ENCODE results near the gene CDK14. TPM values are rescaled to one million over a fixed set of nuclear protein-coding genes. Genes with fewer than 3 reads are reported as not detected.

Gene CDK14
- total and polyA plus RNA-seq, 8 donors: 0.58 to 43.9 (median 12.2) TPM

GRCh38 chr7:90570373-90570959 lies 25.7 kb upstream of the CDK14 start:
- no peaks in the 10 kb centered on the region for H3K36me3 ChIP-seq
- intact Hi-C loops (cut with DNase I; ENCODE audit: low total_unique reads): no loop called here
- TF ChIP-seq POLR2A (IDR thresholded peaks at IDR 0.05) (no peak), CTCF (IDR thresholded peaks at IDR 0.05) (no peak), POLR2AphosphoS5 (IDR thresholded peaks at IDR 0.05) (no peak), EP300 (IDR thresholded peaks at IDR 0.05) (no peak)

DNA sequence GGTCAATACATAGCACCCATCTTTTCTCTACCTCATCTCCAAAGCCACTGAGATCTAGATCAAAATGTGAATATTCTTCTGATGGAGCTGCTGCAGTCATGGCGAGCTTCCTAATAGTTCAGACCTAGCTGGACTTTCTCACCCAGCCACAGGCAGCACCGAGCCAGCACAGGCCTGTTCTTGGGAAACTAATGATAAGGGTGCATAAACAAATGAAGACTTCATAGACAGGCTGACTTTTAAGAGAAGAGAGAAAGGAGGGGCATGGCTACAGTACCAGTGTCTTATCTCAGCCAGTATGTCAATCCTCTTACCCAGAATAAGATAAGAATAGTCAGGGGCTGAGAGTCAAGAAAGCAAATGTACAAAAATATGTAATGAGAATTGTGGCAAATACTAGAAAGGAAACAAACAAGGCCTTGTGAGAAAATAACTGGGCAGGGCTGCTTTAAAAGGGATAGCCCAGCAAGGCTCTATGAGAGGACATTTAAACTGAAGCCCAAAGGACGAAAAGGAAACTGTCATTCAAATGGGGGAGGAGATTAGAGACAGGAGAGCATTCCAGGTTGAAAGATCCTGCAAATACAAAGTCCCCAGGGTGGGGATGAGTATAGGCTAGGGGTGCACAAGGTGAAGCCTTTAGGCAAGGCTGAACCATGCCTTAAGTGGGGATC lies 21.8 kb upstream of the CDK14 start:
- no peaks in the 10 kb centered on the region for H3K27me3 ChIP-seq
- no peak overlapping the region for H3K27ac ChIP-seq
- H3K9me3 ChIP-seq: no peaks in the 10 kb centered on the region
- DNase-seq: peak in 1 of 2 donors; percentile 43
- H3K36me3 ChIP-seq: no peaks in the 10 kb centered on the region
- H3K4me3 ChIP-seq: no peak overlapping the region
- peaks cover 0 to 6% (median 0%) of the 10 kb centered on the region in 4 donors for H3K4me1 ChIP-seq
- TF ChIP-seq CTCF (IDR thresholded peaks at IDR 0.05) (no peak), POLR2AphosphoS5 (IDR thresholded peaks at IDR 0.05) (no peak), EP300 (IDR thresholded peaks at IDR 0.05) (no peak), POLR2A (IDR thresholded peaks at IDR 0.05) (no peak)
- intact Hi-C loops (cut with DNase I; ENCODE audit: low total_unique reads): no loop called here
- WGBS, 5 donors: 24 to 48% (median 27%) methylated on average over 3 of the region's 3 CpGs

More at GRCh38 chr7:90570373-90570959, 25.7 kb upstream of the CDK14 start:
- H3K9me3 ChIP-seq: no peaks in the 10 kb centered on the region
- WGBS, 5 donors: 63 to 81% (median 71%) methylated on average over 1 of the region's 1 CpG
- DNase-seq: no peak
- peaks cover 0 to 6% (median 0%) of the 10 kb centered on the region in 4 donors for H3K4me1 ChIP-seq
- H3K27ac ChIP-seq: no peak overlapping the region
- no peak overlapping the region for H3K4me3 ChIP-seq
- no peaks in the 10 kb centered on the region for H3K27me3 ChIP-seq

- TF ChIP-seq EP300 (IDR thresholded peaks at IDR 0.05) (no peak), POLR2AphosphoS5 (IDR thresholded peaks at IDR 0.05) (no peak), CTCF (IDR thresholded peaks at IDR 0.05) (no peak), POLR2A (IDR thresholded peaks at IDR 0.05) (no peak)
- DNase-seq: no peak
- intact Hi-C loops (cut with DNase I; ENCODE audit: low total_unique reads): no loop called here
Observed at GRCh38 chr7:90574820-90575187, 21.3 kb upstream of the CDK14 start.

GRCh38 chr7:90579181-90579688 lies 16.9 kb upstream of the CDK14 start:
- intact Hi-C loops (cut with DNase I; ENCODE audit: low total_unique reads): no loop called here
- peak in 1 of 2 donors; percentile 2 for DNase-seq
- 42 to 61% (median 61%) methylated on average over 4 of the region's 4 CpGs for WGBS, 5 donors
- Histone ChIP-seq H3K27ac (no peak overlapping the region), H3K4me3 (no peak overlapping the region), H3K27me3 (no peaks in the 10 kb centered on the region), H3K36me3 (no peaks in the 10 kb centered on the region), H3K4me1 (peaks cover 0 to 5% (median 0%) of the 10 kb centered on the region in 4 donors), H3K9me3 (no peaks in the 10 kb centered on the region)
- no peak for TF ChIP-seq POLR2AphosphoS5 (IDR thresholded peaks at IDR 0.05)
- TF ChIP-seq CTCF (IDR thresholded peaks at IDR 0.05): no peak
- no peak for TF ChIP-seq POLR2A (IDR thresholded peaks at IDR 0.05)
- TF ChIP-seq EP300 (IDR thresholded peaks at IDR 0.05): no peak

More at GRCh38 chr7:90574820-90575187, 21.3 kb upstream of the CDK14 start:
- Histone ChIP-seq H3K4me1 (peaks cover 0 to 6% (median 0%) of the 10 kb centered on the region in 4 donors), H3K9me3 (no peaks in the 10 kb centered on the region), H3K27ac (no peak overlapping the region), H3K27me3 (no peaks in the 10 kb centered on the region), H3K4me3 (no peak overlapping the region), H3K36me3 (no peaks in the 10 kb centered on the region)
- WGBS, 5 donors: 60 to 96% (median 78%) methylated on average over 1 of the region's 1 CpG

All from stomach (tissue), 9 donors.